Natural killer cell (primary cell): ENCODE data around the gene CNKSR2. TPM values are rescaled to one million over a fixed set of nuclear protein-coding genes. Genes with fewer than 3 reads are reported as not detected.

Experiments used
- ATAC-seq, 3 donors: fragments of 150-1000 bp in 2 of 3; fragments of 200-7000 bp in 1 of 3; cut with Tn5 transposase; 1 replicate in 1 of 3; 2 replicates in 2 of 3; pipeline ENCODE4 v1.10.0; 2021; ENCODE audit warnings: mild to moderate bottlenecking in 2 of 3, moderate library complexity in 2 of 3
- DNase-seq, 2 donors: peaks; one replicate each; pipeline versions ENCODE4 v3.0.0 to v3.0.0-alpha.2; 2013 to 2021; ENCODE audit warnings: mixed read lengths in 1 of 2
- H3K27ac ChIP-seq: one replicate; pipeline ENCODE4 v1.5.1; 2013; ENCODE audit warnings: mild to moderate bottlenecking, low read length
- H3K27me3 ChIP-seq: one replicate; pipeline ENCODE4 v1.6.1; 2013; ENCODE audit warnings: low read length; ENCODE audit not compliant: control insufficient read depth, insufficient read depth
- H3K36me3 ChIP-seq: one replicate; pipeline ENCODE4 v1.6.1; 2013; ENCODE audit warnings: low read length; ENCODE audit not compliant: control insufficient read depth, insufficient read depth
- H3K4me1 ChIP-seq: one replicate; pipeline ENCODE4 v1.6.1; 2013; ENCODE audit warnings: low read length; ENCODE audit not compliant: control insufficient read depth, insufficient read depth
- H3K4me3 ChIP-seq: one replicate; pipeline ENCODE4 v1.5.1; 2013; ENCODE audit warnings: low read length
- H3K9me3 ChIP-seq: one replicate; pipeline ENCODE4 v1.6.1; 2013; ENCODE audit warnings: low read length; ENCODE audit not compliant: control insufficient read depth, insufficient read depth
- H3K27ac Mint-ChIP-seq, 2 donors: one replicate each; pipeline ENCODE4 v1.8.0; 2022; ENCODE audit warnings: mild to moderate bottlenecking in 2 of 2, mixed read lengths in 2 of 2, moderate library complexity in 1 of 2
- H3K27me3 Mint-ChIP-seq, 2 donors: one replicate each; pipeline ENCODE4 v1.8.0; 2022; ENCODE audit warnings: low read depth in 2 of 2, mixed read lengths in 2 of 2
- H3K36me3 Mint-ChIP-seq: one replicate; pipeline ENCODE4 v1.8.0; 2022; ENCODE audit warnings: mixed read lengths
- H3K4me1 Mint-ChIP-seq, 2 donors: one replicate each; pipeline ENCODE4 v1.8.0; 2022; ENCODE audit warnings: mixed read lengths in 2 of 2
- H3K4me3 Mint-ChIP-seq: one replicate; pipeline ENCODE4 v1.8.0; 2022; ENCODE audit warnings: mild to moderate bottlenecking, moderate library complexity, mixed read lengths
- H3K9me3 Mint-ChIP-seq, 2 donors: one replicate each; pipeline ENCODE4 v1.8.0; 2022; ENCODE audit warnings: mixed read lengths in 2 of 2
- WGBS: methylation state at CpG from one replicate; pipeline ENCODE4 v1.1.7; 2013; ENCODE audit warnings: missing lambda C conversion rate; ENCODE audit not compliant: insufficient coverage; 5-methylcytosine and 5-hydroxymethylcytosine counted together
- intact Hi-C: fragments of 100-400 bp; cut with micrococcal nuclease; formaldehyde crosslinking; loops from one replicate; pipeline ENCODE4 v1.14.2; 2022
- total RNA-seq, 4 donors: library from RNA; stranded (reverse); fragments of 120-200 nt in 1 of 4; gene quantifications; one replicate each; pipeline versions ENCODE4 v1.2.3 to v1.2.4, GENCODE V29; 2013 to 2022
- TF ChIP-seq, protein P1 (sequence below): fragments of 200-600 bp; IDR thresholded peaks from one replicate; pipeline ENCODE4 v1.8.0; 2022; ENCODE audit warnings: antibody characterized with exemption

The CNKSR2 gene
- total RNA-seq, 3 donors from 2014 or later (not counting 1 experiment from before 2014, with no cell fraction given) = 1.8 to 2.2 (median 1.8) TPM

DNA sequence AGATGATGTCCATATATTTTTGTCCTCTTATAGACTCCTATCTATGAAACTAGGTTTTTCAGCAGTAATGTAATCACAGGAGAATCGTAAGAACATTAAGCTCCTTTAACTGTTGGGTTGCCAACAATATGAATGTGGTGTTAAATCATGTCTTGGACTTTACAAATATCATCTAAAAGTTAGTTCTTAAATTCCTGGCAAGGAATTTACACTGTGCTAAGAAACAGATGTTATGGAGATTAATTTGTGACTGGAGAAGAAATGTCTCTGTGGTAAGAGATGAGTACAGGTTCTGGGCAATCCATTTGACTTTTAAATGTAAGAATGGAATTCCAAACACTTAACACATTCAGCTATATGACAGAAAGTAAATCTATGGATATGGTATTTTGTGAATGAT, 34.6 kb downstream of the CNKSR2 start:
- H3K4me3 Mint-ChIP-seq = no peak overlapping the region
- intact Hi-C loops = no loop called here
- ATAC-seq = no peak

DNA sequence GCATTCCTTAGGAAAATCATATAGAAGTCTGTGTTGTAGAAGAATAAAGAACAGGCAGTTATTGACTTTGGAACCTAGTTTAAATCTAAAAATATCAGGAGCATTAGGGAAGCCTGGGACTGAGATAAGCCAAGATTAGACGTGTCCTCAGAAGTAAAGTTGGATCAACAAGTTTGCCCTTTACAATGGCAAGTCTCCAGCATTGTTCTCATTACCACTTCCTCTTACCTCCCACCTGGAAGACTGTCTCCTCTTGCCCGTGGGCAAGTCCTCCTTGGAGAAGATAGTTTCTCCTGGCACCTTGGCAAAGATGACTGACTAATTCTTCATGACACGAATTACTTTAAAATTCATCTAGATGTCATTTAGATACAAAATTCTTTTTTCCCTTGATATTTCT, 37.8 kb downstream of the CNKSR2 start:
- Mint-ChIP-seq H3K4me3 (no peak overlapping the region), H3K27me3 (no peaks in the 10 kb centered on the region), H3K36me3 (no peaks in the 10 kb centered on the region), H3K4me1 (no peaks in the 10 kb centered on the region), H3K9me3 (peaks cover 3 to 6% of the 10 kb centered on the region in 2 donors), H3K27ac (no peak overlapping the region)
- H3K4me3 ChIP-seq = no peak overlapping the region
- H3K9me3 ChIP-seq = no peaks in the 10 kb centered on the region
- H3K27me3 ChIP-seq = no peaks in the 10 kb centered on the region
- no peak for ATAC-seq
- WGBS = 45% methylated on average over 3 of the region's 3 CpGs
- no peak overlapping the region for H3K27ac ChIP-seq
- intact Hi-C loops = no loop called here
- H3K4me1 ChIP-seq = no peaks in the 10 kb centered on the region
- TF ChIP-seq, protein P1, sequence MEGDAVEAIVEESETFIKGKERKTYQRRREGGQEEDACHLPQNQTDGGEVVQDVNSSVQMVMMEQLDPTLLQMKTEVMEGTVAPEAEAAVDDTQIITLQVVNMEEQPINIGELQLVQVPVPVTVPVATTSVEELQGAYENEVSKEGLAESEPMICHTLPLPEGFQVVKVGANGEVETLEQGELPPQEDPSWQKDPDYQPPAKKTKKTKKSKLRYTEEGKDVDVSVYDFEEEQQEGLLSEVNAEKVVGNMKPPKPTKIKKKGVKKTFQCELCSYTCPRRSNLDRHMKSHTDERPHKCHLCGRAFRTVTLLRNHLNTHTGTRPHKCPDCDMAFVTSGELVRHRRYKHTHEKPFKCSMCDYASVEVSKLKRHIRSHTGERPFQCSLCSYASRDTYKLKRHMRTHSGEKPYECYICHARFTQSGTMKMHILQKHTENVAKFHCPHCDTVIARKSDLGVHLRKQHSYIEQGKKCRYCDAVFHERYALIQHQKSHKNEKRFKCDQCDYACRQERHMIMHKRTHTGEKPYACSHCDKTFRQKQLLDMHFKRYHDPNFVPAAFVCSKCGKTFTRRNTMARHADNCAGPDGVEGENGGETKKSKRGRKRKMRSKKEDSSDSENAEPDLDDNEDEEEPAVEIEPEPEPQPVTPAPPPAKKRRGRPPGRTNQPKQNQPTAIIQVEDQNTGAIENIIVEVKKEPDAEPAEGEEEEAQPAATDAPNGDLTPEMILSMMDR = no peak
- no peak for DNase-seq
- no peaks in the 10 kb centered on the region for H3K36me3 ChIP-seq

More for the DNA sequence above, 34.6 kb downstream of the CNKSR2 start:
- Histone ChIP-seq H3K36me3 (no peaks in the 10 kb centered on the region), H3K9me3 (no peaks in the 10 kb centered on the region), H3K4me1 (no peaks in the 10 kb centered on the region), H3K27ac (no peak overlapping the region), H3K27me3 (no peaks in the 10 kb centered on the region), H3K4me3 (no peak overlapping the region)
- peaks cover 0 to 2% of the 10 kb centered on the region in 2 donors for H3K9me3 Mint-ChIP-seq
- DNase-seq = no peak
- H3K4me1 Mint-ChIP-seq = no peaks in the 10 kb centered on the region
- TF ChIP-seq, protein P1 = no peak
- WGBS = no CpG with 5 or more reads among the region's 1 CpG
- H3K27ac Mint-ChIP-seq = no peak overlapping the region
- no peaks in the 10 kb centered on the region for H3K36me3 Mint-ChIP-seq
- no peaks in the 10 kb centered on the region for H3K27me3 Mint-ChIP-seq

DNA sequence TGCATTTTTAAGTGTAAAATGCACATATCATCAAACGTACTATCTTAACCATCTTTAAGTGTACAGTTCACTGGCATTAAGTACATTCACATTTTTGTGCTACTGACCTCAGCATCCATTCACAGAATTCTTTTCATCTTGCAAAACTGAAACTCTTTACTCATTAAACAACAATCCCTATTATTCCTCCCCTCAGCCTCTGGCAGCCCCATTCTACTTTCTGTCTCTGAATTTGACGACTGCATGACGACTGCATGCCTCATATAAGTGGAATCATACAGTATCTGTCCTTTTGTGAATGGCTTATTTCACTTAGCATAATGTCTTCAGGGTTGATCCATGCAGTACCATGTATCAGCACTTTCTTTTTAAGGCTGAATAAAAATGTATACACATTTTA, 38.7 kb downstream of the CNKSR2 start:
- Histone ChIP-seq H3K27me3 (no peaks in the 10 kb centered on the region), H3K4me1 (no peaks in the 10 kb centered on the region), H3K36me3 (no peaks in the 10 kb centered on the region), H3K4me3 (no peak overlapping the region), H3K9me3 (no peaks in the 10 kb centered on the region), H3K27ac (no peak overlapping the region)
- TF ChIP-seq, protein P1 = no peak
- peaks cover 8 to 12% of the 10 kb centered on the region in 2 donors for H3K9me3 Mint-ChIP-seq
- intact Hi-C loops = no loop called here
- no peak overlapping the region for H3K4me3 Mint-ChIP-seq
- WGBS = 88% methylated on average over 3 of the region's 3 CpGs
- H3K4me1 Mint-ChIP-seq = no peaks in the 10 kb centered on the region
- H3K27ac Mint-ChIP-seq = no peak overlapping the region
- H3K36me3 Mint-ChIP-seq = peaks cover 4% of the 10 kb centered on the region
- ATAC-seq (no peak), DNase-seq (no peak)
- H3K27me3 Mint-ChIP-seq = no peaks in the 10 kb centered on the region

DNA sequence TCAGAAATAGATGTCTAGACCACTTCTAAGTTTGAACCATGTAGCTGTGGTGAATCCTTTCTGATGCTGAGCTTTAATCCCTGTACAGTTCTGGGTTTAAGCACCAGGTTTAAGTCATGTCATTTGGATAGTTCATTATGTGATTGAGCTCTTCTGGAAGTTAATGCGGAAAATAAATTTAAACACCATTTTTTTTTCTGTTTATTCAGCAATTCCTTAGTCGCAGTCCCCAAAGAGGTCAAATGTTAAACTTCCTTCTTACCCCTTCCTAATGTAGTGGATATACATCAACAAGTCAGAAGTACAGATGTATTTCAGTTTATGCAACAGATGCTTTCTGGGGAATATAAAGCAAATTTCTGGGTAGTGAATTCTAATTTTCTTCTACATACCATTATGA, 52.9 kb downstream of the CNKSR2 start:
- no peaks in the 10 kb centered on the region for H3K4me1 ChIP-seq
- no peaks in the 10 kb centered on the region for H3K9me3 ChIP-seq
- Mint-ChIP-seq H3K36me3 (no peaks in the 10 kb centered on the region), H3K4me1 (no peaks in the 10 kb centered on the region), H3K27ac (no peak overlapping the region), H3K4me3 (no peak overlapping the region), H3K9me3 (peaks cover 0 to 3% of the 10 kb centered on the region in 2 donors), H3K27me3 (no peaks in the 10 kb centered on the region)
- TF ChIP-seq, protein P1 = no peak
- ATAC-seq (no peak), DNase-seq (no peak)
- no peak overlapping the region for H3K27ac ChIP-seq
- H3K4me3 ChIP-seq = no peak overlapping the region
- no peaks in the 10 kb centered on the region for H3K36me3 ChIP-seq
- intact Hi-C loops = no loop called here
- 100% methylated on average over 1 of the region's 2 CpGs for WGBS
- no peaks in the 10 kb centered on the region for H3K27me3 ChIP-seq
